Activated CD4-positive, alpha-beta T cell treated with anti-CD3 and anti-CD28 coated beads for 36 hours (primary cell): ENCODE data around the gene NEDD4. TPM values are rescaled to one million over a fixed set of nuclear protein-coding genes. Genes with fewer than 3 reads are reported as not detected.
"Not testable (repeated sequence)": the region's sequence is repeated elsewhere in the genome, so short reads cannot be mapped to it uniquely, and the experiment has no call there.

Experiments used
- ATAC-seq: fragments of 200-7000 bp; cut with Tn5 transposase; one replicate; pipeline ENCODE4 v1.10.0; 2021; ENCODE audit warnings: mild to moderate bottlenecking, moderate library complexity
- CTCF ChIA-PET: fragments of 350-600 bp; sonication (Branson Sonifier 250); formaldehyde crosslinking; loops from one replicate; lab custom pipeline; 2021; ENCODE audit warnings: antibody characterized with exemption; lab: Charles Lee
- POLR2A ChIA-PET: fragments of 350-600 bp; sonication (Branson Sonifier 250); formaldehyde crosslinking; loops from one replicate; lab custom pipeline; 2021; ENCODE audit warnings: antibody characterized with exemption, inconsistent platforms; lab: Charles Lee
- DNase-seq: peaks from one replicate; pipeline ENCODE4 v3.0.0-alpha.2; 2020
- H3K27ac Mint-ChIP-seq: one replicate; pipeline ENCODE4 v1.8.0; 2021; ENCODE audit warnings: mixed read lengths
- H3K27me3 Mint-ChIP-seq: one replicate; pipeline ENCODE4 v1.8.0; 2021; ENCODE audit warnings: mixed read lengths
- H3K36me3 Mint-ChIP-seq: one replicate; pipeline ENCODE4 v1.8.0; 2021; ENCODE audit warnings: low read depth, mixed read lengths
- H3K4me1 Mint-ChIP-seq: one replicate; pipeline ENCODE4 v1.8.0; 2021; ENCODE audit warnings: mixed read lengths
- H3K4me3 Mint-ChIP-seq: one replicate; pipeline ENCODE4 v1.8.0; 2021; ENCODE audit warnings: mild to moderate bottlenecking, moderate library complexity, mixed read lengths
- H3K9me3 Mint-ChIP-seq: one replicate; pipeline ENCODE4 v1.8.0; 2021; ENCODE audit warnings: low read depth, mixed read lengths
- intact Hi-C, 2 experiments: fragments of 100-400 bp; cut with DNase I in 1 of 2; cut with micrococcal nuclease in 1 of 2; formaldehyde crosslinking; loops; one replicate each; pipeline versions ENCODE4 v1.14.2 to v1.15.1; 2022 to 2024; cut with DNase I, micrococcal nuclease
- total RNA-seq, 2 experiments: library from RNA; stranded (reverse); gene quantifications; one replicate each; pipeline ENCODE4 v1.2.3, GENCODE V29; 2021

Gene NEDD4
- total RNA-seq, 2 experiments from 2014 or later, result 22.4 to 23.3 TPM

DNA sequence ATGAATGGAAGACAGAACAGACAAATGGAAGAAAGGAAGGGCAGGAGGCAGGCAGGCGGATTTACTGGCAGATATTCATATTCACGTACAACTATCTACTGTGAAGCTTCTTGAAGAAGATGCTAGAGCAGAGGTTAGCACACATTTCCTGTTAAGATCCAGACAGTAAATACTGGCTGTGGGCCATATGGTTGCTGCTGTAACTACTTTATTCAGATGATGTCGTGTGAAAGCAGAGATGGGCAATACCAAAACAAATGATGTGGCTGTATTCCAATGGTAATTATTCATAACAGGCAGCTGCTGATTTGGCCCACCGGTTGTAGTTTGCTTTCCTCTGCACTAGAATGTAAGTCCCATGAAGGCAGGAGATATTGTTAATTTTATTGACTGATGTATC lies 134.8 kb downstream of the NEDD4 start:
- ATAC-seq, result no peak

GRCh38 chr15:55856506-55857164 lies 136.8 kb downstream of the NEDD4 start:
- CTCF ChIA-PET, result interaction anchor here (0.6 kb wide), 1 partner anchor 1316 kb away, joined by 3 read pairs; no protein-coding TSS in a partner anchor
- DNase-seq (no peak), ATAC-seq (no peak)
- intact Hi-C loops, result no loop called here
- H3K9me3 Mint-ChIP-seq, result no peaks in the 10 kb centered on the region
- POLR2A ChIA-PET, result no interaction called here
- H3K4me1 Mint-ChIP-seq, result no peaks in the 10 kb centered on the region
- H3K4me3 Mint-ChIP-seq, result no peak overlapping the region
- H3K27ac Mint-ChIP-seq, result no peak overlapping the region
- no peaks in the 10 kb centered on the region for H3K27me3 Mint-ChIP-seq
- H3K36me3 Mint-ChIP-seq, result peaks cover 9% of the 10 kb centered on the region

More for the DNA sequence above, 134.8 kb downstream of the NEDD4 start:
- ChIA-PET CTCF (interaction anchor here (1.0 kb wide), 1 partner anchor 215 kb away, joined by 3 read pairs; no protein-coding TSS in a partner anchor), POLR2A (no interaction called here)
- intact Hi-C loops, result no loop called here
- Mint-ChIP-seq H3K27ac (no peak overlapping the region), H3K4me3 (no peak overlapping the region), H3K27me3 (no peaks in the 10 kb centered on the region), H3K36me3 (peaks cover 12% of the 10 kb centered on the region), H3K9me3 (no peaks in the 10 kb centered on the region), H3K4me1 (no peaks in the 10 kb centered on the region)
- DNase-seq, result no peak

GRCh38 chr15:55853134-55853533 lies 140.3 kb downstream of the NEDD4 start:
- Mint-ChIP-seq H3K36me3 (peaks cover 5% of the 10 kb centered on the region), H3K9me3 (no peaks in the 10 kb centered on the region), H3K27me3 (no peaks in the 10 kb centered on the region), H3K4me3 (no peak overlapping the region), H3K4me1 (no peaks in the 10 kb centered on the region), H3K27ac (no peak overlapping the region)
- no peak for ATAC-seq
- DNase-seq, result no peak
- intact Hi-C loops, result no loop called here
- POLR2A ChIA-PET, result no interaction called here
- CTCF ChIA-PET, result interaction anchor here (0.6 kb wide), 1 partner anchor 963 kb away, joined by 3 read pairs; no protein-coding TSS in a partner anchor

GRCh38 chr15:55846116-55846707 lies 147.2 kb downstream of the NEDD4 start:
- POLR2A ChIA-PET, result no interaction called here
- intact Hi-C loops, result loop anchor here (1.0 kb wide), 3 partner anchors 57 to 206 kb away; no protein-coding TSS in a partner anchor
- H3K27me3 Mint-ChIP-seq, result no peaks in the 10 kb centered on the region
- peaks cover 15% of the 10 kb centered on the region for H3K36me3 Mint-ChIP-seq
- CTCF ChIA-PET, result interaction anchor here (0.6 to 2.6 kb wide), 23 partner anchors 10 to 1676 kb away, joined by 3 to 15 read pairs (median 4); no protein-coding TSS in a partner anchor
- ATAC-seq (peak; percentile 66), DNase-seq (peak; percentile 52)
- H3K9me3 Mint-ChIP-seq, result peaks cover 5% of the 10 kb centered on the region
- no peaks in the 10 kb centered on the region for H3K4me1 Mint-ChIP-seq
- H3K4me3 Mint-ChIP-seq, result no peak overlapping the region
- H3K27ac Mint-ChIP-seq, result no peak overlapping the region

- ATAC-seq, H3K27me3 Mint-ChIP-seq, H3K9me3 Mint-ChIP-seq, H3K4me1 Mint-ChIP-seq, DNase-seq, H3K4me3 Mint-ChIP-seq, POLR2A ChIA-PET, H3K27ac Mint-ChIP-seq, intact Hi-C loops: not testable (repeated sequence)
- H3K36me3 Mint-ChIP-seq, result peaks cover 18% of the 10 kb centered on the region
- CTCF ChIA-PET, result interaction anchor here (1.0 to 2.1 kb wide), 4 partner anchors 54 to 194 kb away, joined by 3 to 7 read pairs (median 6); no protein-coding TSS in a partner anchor
These were observed 150.5 kb downstream of the NEDD4 start for GRCh38 chr15:55842897-55843296.

GRCh38 chr15:55835866-55836265 lies 157.5 kb downstream of the NEDD4 start:
- no peak overlapping the region for H3K4me3 Mint-ChIP-seq
- peaks cover 5% of the 10 kb centered on the region for H3K36me3 Mint-ChIP-seq
- H3K4me1 Mint-ChIP-seq, result no peaks in the 10 kb centered on the region
- POLR2A ChIA-PET, result no interaction called here
- no peaks in the 10 kb centered on the region for H3K9me3 Mint-ChIP-seq
- no peak for ATAC-seq
- no peak overlapping the region for H3K27ac Mint-ChIP-seq
- no peaks in the 10 kb centered on the region for H3K27me3 Mint-ChIP-seq
- DNase-seq, result no peak
- CTCF ChIA-PET, result no interaction called here
- intact Hi-C loops, result no loop called here

GRCh38 chr15:55834331-55834730 lies 159.1 kb downstream of the NEDD4 start:
- Mint-ChIP-seq H3K4me1 (peaks cover 11% of the 10 kb centered on the region), H3K9me3 (no peaks in the 10 kb centered on the region), H3K27me3 (no peaks in the 10 kb centered on the region), H3K4me3 (no peak overlapping the region), H3K27ac (no peak overlapping the region), H3K36me3 (peaks cover 7% of the 10 kb centered on the region)
- ChIA-PET POLR2A (no interaction called here), CTCF (interaction anchor here (0.6 to 2.1 kb wide), 2 partner anchors 9 to 11 kb away, joined by 3 to 8 read pairs; no protein-coding TSS in a partner anchor)
- ATAC-seq (no peak), DNase-seq (no peak)
- intact Hi-C loops, result no loop called here

GRCh38 chr15:55829826-55830225 lies 163.6 kb downstream of the NEDD4 start:
- Mint-ChIP-seq H3K27me3 (no peaks in the 10 kb centered on the region), H3K36me3 (peaks cover 1% of the 10 kb centered on the region), H3K9me3 (no peaks in the 10 kb centered on the region), H3K4me1 (peaks cover 14% of the 10 kb centered on the region), H3K27ac (peak overlapping the region; percentile 62), H3K4me3 (no peak overlapping the region)
- ChIA-PET CTCF (interaction anchor here (0.9 to 2.2 kb wide), 2 partner anchors 11 to 16 kb away, joined by 4 to 11 read pairs; no protein-coding TSS in a partner anchor), POLR2A (no interaction called here)
- peak; percentile 9 for DNase-seq
- peak; percentile 91 for ATAC-seq
- intact Hi-C loops, result no loop called here

DNA sequence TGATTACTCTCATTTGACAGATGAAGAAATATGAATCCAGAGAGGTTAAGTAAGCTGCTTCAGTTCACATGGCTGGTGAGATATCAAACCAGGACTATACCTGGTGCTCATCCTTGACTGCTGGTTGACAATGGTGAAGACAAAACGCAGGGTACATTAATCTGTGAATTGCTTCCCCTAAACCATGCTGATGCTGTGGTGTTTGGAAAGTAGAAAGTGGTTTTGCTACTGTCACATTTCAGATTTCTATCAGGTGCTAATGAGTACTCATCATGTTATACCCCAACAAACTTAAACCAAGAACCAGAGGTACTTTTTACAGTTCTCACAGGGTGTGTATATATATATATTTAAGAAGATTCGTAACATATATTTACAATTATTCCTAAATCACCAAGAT lies 165.5 kb downstream of the NEDD4 start:
- no peak for ATAC-seq
- Mint-ChIP-seq H3K36me3 (peaks cover 1% of the 10 kb centered on the region), H3K9me3 (no peaks in the 10 kb centered on the region), H3K4me1 (peaks cover 14% of the 10 kb centered on the region), H3K27ac (peak overlapping the region; percentile 14), H3K27me3 (no peaks in the 10 kb centered on the region), H3K4me3 (no peak overlapping the region)
- ChIA-PET POLR2A (no interaction called here), CTCF (no interaction called here)
- DNase-seq, result no peak
- intact Hi-C loops, result no loop called here

DNA sequence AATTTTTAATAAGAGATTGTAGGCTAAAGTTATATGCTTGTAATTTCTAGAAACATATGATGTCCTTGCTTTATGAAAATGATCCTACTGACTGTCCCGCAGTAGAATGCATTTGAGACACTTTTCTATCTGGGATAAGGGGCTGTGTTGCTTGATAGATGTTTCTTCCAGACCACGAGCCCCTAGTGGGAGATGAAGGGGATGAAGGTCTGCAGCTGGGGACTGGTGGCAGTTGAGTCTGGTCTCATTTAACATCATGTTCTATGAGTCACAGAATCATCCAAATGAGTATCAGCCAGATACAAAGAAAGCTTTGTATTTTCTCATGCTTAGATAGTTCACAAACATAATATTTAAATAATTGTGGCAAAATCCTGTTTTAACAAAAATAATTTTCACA lies 166.2 kb downstream of the NEDD4 start:
- peaks cover 14% of the 10 kb centered on the region for H3K4me1 Mint-ChIP-seq
- peaks cover 1% of the 10 kb centered on the region for H3K36me3 Mint-ChIP-seq
- POLR2A ChIA-PET, result no interaction called here
- no peak for ATAC-seq
- H3K9me3 Mint-ChIP-seq, result no peaks in the 10 kb centered on the region
- H3K27me3 Mint-ChIP-seq, result peaks cover under 1% of the 10 kb centered on the region
- CTCF ChIA-PET, result interaction anchor here (1.4 kb wide), 1 partner anchor 12 kb away, joined by 3 read pairs; no protein-coding TSS in a partner anchor
- DNase-seq, result no peak
- no peak overlapping the region for H3K4me3 Mint-ChIP-seq
- intact Hi-C loops, result no loop called here
- no peak overlapping the region for H3K27ac Mint-ChIP-seq

DNA sequence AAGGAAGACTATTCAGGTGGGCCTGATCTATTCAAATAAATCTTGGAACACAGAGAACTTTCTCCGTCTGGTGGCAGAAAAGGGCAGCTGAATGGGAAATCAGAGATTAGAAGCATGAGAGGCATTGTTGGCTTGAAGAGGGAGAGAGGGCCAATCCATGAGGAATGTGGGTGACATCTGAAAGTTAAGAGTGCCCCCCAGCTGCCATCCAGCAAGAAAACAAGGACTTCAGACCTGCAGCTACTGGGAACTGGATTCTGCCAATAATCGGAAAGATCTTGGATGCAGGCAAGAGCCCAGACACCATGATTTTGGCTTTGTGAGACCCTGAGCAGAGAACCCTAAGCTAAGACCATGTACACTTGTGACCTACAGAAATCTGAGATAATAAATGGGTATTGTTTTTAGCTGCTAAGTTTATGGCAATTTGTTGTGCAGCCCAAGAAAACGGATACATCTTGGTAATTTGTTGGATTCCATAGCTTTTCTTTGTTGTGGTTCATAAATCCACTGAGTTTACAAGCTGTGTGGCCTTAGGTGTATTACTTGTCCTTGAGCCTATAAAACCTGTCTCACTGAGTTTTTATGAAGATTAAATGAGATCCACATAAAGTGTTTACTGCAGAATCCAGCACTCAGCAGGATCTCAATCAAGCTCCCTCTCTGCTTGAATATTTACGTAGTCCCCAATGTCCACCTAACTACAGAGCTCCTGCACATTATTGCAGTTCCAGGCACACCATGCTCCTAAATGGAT lies 168.4 kb downstream of the NEDD4 start:
- peaks cover 2% of the 10 kb centered on the region for H3K27me3 Mint-ChIP-seq
- H3K4me1 Mint-ChIP-seq, result peaks cover 10% of the 10 kb centered on the region
- no peak for ATAC-seq
- no peak for DNase-seq
- ChIA-PET POLR2A (no interaction called here), CTCF (interaction anchor here (0.5 to 0.7 kb wide), 4 partner anchors 9 to 1327 kb away, joined by 3 to 4 read pairs (median 3); no protein-coding TSS in a partner anchor)
- H3K4me3 Mint-ChIP-seq, result no peak overlapping the region
- no peaks in the 10 kb centered on the region for H3K36me3 Mint-ChIP-seq
- intact Hi-C loops, result no loop called here
- no peaks in the 10 kb centered on the region for H3K9me3 Mint-ChIP-seq
- H3K27ac Mint-ChIP-seq, result no peak overlapping the region
